Fibroblast of gingiva (primary cell): ENCODE results near the gene EVA1C.
"Not testable (repeated sequence)": the region's sequence is repeated elsewhere in the genome, so short reads cannot be mapped to it uniquely, and the experiment has no call there.

Experiments
- DNase-seq: peaks from one replicate; pipeline ENCODE4 v3.0.0-alpha.2; 2011; ENCODE audit warnings: low read depth

The EVA1C gene

GRCh38 chr21:32424674-32425073, 12.2 kb downstream of the EVA1C start:
- DNase-seq, result no peak

DNA sequence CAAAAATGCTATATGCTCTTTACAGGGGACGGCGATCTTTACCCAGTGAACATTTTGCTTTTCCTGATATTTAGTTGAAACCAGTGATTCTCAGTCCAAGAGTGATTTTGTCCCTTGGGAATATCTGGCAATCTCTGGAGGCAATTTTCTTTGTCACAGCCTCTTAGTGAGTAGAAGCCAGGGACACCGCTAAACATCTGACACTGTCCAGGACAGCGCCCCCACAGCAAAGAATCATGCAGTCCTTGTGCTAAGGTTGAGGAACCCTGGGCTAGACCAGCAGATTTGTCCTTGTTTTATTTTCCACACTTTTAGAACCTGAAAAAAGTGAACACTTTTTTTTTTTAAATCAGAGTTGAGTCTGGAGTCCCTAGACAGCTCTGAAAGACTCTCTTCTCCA, 13.1 kb downstream of the EVA1C start:
- DNase-seq, result no peak

DNA sequence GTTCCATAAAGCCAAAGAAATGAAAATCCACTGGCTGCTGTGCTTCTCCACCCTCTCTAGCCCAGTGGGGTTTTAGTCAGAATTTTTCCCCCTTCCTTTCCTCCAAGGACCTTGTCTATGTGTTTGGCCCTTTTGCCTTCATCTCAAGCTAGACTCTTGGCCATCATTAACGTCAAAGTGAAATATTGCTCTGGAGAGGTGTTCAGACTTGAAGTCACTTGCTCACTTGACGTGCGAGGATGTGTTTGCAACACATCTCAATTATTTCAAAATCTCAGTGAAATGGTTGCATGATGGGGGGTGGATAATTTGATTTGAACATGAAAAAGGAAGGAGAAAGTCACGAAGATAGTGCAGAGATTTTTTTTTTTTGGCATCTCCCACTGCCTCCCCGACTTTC, 13.6 kb downstream of the EVA1C start:
- no peak for DNase-seq

DNA sequence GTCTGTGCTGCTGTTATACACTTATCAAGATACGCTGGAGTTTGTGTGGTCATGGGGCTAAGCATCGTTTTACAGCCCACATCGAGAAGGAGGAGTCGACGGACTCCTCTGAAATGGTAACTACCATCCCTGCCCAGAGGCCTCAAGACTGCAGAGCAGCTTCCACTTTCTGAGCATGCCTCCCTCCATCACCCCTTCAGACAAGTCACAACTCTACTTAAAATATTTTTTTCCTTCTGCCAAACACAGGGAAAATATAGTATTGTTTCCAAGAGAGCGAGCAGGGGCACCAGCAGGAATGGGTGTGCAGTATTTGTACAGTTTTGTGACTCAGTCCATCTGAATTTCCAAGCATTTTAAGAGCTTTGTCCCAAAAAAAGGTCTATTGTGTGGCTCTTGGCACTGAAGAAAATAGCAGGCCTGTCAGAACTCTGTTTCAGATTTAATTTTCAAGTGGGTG, 14.1 kb downstream of the EVA1C start:
- peak; percentile 21 for DNase-seq

DNA sequence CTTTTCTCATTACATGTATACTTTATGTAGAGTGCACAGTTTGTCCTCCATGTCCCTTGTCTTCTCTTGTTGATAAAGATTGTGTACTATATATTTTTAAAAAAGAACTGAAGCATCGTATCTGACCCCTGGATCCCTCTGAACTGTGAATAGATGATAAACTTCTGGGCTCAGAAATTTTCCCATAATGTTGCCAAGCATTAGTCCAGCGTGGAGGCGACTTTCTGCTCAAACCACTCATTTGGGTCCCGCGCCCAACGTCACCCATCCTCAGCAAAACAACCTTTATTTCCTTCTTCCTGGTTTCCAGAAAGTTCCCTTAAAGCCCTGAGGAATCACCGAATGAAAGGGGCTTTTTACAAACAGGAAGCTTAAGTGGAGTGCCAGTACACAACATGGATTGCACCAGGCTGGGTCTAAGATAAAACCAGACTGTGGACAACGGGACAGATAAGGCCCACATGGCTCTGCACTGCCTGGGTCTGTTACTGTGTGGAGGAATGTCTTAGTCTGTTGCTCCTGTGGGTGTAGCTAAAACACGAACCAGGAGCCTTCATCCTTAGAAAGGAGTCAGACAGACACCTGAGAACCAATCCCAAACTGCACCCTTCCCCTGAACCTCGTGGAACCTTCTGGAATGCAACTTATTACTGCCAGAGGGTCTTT, 15.6 kb downstream of the EVA1C start:
- no peak for DNase-seq

GRCh38 chr21:32432982-32433660, 20.6 kb downstream of the EVA1C start:
- DNase-seq, result not testable (repeated sequence)

DNA sequence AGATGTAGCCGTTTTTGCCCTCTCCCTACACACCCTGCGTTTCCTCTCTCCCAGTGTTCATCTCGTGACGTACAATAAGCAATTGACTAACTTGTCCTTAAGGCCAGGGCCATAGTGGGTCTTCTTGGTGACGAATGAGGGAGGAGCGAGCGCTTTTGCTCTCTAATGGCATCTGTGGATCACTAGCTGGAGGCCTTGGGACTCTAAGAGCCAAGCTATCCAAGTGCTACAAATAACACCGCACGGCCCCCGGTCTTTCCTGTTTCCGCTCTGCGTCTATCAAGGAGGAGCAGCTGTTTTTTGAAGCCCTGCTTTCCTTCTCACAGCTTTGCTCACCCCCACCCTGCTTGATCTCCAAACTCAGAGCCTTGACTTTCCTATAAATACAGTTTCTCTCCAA, 25.2 kb downstream of the EVA1C start:
- no peak for DNase-seq

DNA sequence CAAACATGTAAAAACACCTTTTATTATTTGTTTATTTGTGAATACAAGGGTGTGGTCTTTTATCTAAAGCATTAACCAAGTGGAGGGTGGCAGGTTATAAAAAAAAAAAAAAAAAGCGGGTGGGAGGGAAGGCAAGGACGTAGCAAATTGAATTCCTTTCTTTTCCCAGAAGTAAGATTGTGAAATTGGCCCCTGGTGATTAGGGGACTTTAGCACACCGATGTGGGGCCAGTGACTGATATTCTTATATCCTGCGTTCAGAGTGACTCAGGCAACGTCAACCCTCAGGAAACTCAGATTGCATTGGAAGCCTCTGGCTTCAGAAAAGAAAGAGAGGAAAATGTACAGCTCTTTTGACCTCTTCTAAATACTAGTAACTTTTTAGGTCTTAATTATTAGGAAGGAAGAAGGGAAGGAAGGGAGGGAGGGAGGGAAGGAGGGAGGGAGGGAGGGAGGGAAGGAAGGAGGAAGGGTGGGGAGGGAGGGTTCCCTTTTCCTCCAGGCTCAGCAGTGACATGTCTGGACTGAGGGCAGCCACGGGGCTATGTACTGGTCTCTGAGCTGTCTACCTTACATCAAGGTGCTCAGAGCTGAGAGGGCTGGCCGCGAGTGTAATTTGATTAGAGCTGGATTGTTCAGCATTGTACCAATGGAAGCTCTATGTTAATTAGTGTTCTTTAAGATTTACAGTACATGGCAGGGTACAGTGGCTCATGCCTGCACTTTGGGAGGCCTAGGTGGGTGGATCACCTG, 30.2 kb downstream of the EVA1C start:
- DNase-seq, result no peak

DNA sequence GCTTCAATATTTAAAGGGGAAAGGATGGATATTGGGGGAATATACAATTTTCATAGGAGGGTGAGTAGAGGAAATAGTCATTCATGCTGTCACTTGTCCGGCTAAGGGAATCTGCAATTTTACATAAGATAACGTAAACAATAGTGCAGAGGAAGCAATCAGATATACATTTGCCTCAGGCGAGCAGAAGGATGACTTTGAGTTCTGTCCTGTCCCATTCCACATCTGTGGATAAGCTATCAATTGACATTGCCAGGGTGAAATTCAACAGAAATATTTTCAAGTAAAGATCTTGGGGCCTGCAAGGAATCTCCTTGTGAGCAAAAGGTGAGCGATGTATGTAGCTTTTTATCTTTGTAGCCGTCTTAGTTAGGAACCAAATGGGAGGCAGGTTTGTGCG, 32.6 kb downstream of the EVA1C start:
- no peak for DNase-seq

DNA sequence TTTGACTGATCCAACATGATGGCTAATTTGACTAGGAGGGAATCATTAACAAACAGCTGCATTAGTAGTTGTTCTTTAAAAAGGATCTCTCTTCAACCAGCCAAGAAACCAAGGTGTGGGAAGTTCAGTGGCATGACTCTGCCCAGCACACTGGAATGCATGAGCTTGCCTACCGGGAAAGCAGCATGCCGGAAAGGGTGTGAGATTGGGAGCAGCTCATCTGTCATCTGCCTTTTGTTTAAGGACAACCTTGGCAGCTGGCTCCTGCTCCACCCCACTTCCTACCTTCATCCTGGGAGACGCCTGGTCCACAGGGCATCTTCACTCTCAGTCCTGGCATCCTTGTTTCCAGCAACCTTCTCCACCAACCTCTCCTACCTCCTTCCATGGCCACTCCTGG, 33.9 kb downstream of the EVA1C start:
- DNase-seq, result not testable (repeated sequence)

DNA sequence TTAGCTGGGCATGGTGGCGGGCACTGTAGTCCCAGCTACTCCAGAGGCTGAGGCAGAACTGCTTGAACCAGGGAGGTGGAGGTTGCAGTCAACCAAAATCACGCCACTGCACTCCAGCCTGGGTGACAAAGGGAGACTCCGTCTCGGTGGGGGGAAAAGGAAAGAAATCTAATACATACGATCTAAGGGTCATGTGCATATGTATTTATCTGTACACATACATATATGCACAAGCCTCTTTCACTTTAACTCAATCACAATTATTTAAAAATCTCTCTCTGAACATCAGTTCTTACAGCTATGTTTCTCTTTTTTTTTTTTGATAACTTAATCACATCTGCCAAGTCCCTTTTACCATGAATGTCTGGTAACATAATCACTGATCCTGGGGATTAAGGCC, 34.7 kb downstream of the EVA1C start:
- DNase-seq, result no peak

DNA sequence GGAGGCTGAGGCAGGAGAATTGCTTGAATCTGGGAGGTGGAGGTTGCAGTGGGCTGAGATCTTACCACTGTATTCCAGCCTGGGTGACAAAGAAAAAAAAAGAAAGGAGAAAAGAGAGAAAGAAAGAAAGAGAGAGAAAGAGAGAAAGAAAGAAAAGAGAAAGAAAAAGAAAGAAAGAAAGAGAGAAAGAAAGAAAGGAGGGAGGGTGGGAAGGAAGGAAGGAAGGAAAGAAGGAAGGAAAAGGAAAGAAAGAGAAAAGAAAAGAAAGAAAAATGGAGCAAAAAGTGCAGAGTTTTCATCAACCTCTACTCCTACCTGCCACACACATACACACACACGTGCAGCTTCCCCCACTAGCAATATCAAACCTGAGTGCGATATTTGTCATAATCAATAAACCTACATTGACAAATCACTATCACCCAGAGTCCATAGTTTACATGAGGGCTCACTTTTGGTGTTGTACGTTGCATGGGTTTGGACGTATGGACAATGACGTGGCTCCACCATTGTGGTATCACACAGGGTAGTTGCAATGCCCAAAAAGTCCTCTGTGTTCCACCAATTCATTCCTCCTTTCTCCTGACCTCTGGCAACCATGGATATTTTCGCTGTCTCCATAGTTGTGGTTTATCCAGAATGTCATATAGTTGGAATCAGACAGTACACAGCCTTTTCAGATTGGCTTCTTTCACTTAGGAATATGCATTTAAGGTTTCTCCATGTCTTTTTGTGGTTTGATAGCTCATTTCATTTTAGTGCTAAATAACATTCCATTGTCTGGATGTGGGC, 36.5 kb downstream of the EVA1C start:
- DNase-seq, result peak; percentile 38

DNA sequence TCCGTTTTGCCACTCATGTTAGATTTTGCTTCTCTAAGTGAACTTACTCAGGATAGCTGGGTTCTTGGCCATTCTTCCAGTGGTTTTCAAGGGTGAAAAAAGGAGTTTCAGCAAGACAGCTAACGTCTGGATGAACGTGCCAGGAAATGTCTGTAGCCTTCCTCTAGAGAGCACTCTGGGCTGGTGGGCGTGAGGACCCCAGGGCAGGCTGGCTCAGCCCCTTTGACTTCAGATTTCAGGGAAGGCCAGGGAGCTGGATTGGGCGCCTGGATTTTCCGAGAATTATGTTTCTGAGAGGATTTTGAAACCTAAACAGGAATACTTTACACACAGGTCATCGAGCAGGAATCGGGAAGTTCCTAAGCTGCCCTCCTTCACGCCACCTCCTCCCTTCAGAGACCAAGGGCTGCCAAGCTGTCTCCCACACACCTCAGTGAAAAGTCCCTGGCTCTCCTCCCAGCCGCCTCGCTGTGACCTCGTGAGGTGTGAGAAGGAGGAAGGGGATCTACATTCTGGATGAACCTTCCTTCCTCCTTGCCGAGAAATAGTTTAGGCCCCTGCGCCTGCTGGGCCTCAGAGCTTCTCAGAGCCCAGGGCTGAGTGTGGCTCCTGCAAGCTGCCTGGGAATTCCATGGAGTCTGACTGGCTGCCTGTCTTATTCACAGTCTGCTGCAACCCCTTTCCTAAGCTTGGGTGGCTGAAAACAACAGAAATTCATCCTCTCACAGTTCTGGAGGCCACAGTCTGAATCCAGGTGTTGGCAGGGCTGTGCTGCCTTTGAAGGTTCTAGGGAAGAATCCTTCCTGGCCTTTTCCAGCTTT, 38.6 kb downstream of the EVA1C start:
- not testable (repeated sequence) for DNase-seq

DNA sequence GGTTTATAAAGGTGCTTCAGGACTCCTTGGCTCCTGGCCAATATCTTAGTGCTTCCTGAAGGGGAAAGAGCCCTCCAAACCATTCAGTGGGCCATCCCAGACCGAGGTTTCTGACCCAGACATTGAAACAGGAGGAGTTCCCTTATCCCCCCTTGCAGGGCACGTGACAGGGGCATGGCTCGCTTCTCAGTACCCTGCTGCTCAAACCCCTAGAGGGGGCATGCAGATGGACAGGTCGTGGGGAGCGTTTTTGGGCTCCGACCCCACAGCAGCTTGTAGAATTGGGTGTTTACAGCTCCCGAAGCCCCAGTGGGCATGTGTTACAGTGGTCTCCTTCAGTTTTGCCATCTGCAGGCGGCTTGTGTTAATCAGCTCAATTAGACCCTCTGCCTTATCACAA, 39.7 kb downstream of the EVA1C start:
- not testable (repeated sequence) for DNase-seq

DNA sequence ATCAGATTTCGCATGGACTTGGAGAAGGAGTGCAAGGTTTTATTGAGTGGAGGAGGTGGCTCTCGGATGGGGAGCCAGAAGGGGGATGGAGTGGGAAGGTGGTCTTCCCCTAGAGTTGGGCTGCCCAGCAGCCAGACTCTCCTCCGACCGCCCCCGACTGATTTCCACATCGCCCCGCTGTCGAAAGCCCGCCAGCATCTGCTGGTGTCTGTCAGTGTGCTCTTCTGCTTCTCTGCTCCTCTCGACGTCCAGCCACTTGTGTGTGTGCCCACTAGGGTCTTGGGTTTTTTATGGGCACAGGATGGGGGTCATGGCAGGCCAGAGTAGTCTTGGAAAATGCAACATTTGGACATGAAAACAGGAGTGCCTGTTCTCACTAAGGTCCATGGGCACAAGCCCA, 40.1 kb downstream of the EVA1C start:
- no peak for DNase-seq

DNA sequence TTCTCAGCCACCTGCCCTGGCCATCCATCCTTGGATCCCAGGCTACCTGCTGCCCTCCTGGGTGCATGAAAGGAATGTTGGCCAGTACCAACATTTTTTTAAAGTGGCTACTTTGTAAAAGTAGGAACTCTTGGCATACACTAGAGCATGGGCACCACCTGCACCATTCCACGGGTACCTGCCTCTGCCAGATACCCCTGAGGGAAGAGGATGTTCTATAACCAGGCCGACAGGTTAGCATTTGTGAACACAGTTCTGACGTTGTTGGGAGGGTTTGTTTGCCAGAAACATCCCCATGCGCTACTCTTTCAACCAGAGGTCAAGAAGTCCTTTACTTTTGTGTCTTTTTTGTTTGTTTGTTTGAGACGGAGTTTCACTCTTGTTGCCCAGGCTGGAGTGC, 43.0 kb downstream of the EVA1C start:
- no peak for DNase-seq

GRCh38 chr21:32456497-32456918, 44.0 kb downstream of the EVA1C start:
- DNase-seq, result peak; percentile 31

GRCh38 chr21:32457360-32457840, 44.9 kb downstream of the EVA1C start:
- DNase-seq, result peak; percentile 9

DNA sequence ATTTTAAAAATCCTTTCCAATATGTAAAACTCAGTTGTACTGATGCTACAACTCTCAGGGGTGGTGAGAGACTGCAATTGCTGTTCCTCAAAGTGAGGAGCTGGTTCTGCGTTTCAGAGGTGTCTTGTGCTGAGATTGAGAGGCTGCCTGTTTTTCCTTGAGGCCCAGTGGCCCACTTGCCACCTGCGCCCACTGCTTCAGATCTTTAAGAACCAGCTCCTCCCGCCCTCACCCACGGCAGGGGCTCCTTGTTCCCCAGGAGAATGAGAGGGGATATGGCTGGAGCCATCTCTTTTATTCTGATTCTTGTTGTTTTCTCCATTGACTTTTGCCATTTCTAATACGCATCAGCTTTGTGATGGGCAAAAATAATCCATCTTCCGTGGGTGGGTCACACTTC, 45.5 kb downstream of the EVA1C start:
- no peak for DNase-seq

DNA sequence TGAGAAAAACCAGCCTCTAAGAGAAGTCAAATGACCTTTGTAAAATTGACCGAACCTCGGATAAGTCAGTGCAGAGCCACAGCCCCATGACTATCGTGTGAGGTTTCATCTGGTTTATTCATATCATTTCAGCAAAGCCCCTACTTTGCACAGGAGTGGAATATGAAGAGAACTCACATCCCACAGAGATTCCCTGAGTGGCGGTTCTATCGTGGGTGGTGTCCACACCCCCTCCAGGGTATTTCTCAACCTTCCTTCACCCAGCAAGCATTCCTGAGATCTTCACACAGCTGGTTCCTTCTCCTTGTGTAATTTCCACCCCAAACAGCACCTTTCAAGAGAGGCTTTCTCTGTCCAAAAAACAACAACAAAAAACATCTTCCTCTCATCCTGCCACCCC, 47.5 kb downstream of the EVA1C start:
- DNase-seq, result no peak

GRCh38 chr21:32461503-32461902, 49.0 kb downstream of the EVA1C start:
- no peak for DNase-seq
